HG03135 (cell line): ENCODE measurements around the gene TMEM87A.
"Not testable (repeated sequence)": the region's sequence is repeated elsewhere in the genome, so short reads cannot be mapped to it uniquely, and the experiment has no call there.

Experiments
- ATAC-seq: cut with Tn5 transposase; IDR thresholded peaks from one replicate; pipeline ENCODE4 v1.9.1; 2021; ENCODE audit warnings: mild to moderate bottlenecking, moderate library complexity; ENCODE audit not compliant: unreplicated experiment

TMEM87A gene

DNA sequence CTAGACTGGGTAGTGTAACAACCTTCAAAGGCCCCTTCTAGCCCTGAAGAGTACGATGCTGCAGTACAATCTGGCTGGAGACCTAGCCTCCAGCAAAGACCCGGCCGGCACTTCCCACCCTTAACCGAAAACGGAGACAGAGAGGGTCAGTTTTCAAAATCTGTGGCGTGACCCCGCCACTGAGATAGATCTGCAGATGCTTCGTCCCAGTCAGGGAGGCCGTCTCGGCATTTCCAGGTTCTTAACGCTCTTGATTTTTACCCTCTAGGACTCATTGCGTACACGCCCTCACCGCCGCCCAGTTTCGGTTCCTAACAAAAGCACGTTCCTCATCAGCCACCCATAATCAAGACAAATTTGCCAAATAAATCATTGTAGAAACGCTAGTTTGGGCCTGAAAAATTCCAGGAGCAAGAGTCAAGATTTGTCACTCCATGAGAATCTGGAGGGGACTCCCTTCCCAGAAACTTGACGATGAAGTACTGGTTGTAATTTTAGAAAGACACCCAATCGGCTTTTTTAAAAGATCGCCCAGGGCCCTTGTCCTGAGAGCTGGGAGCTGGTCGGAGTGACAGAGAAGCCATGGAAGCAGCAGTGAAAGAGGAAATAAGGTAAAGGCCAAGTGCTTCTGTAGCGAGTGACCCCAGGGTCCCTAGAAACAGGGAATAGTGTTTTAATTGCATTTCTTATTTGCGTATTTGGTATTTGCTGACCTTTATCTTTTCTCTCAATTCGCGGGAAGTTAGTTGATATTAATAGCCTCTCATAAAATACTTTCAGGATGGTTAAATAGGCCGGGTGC, 868 bp upstream of the TMEM87A start:
- peak; percentile 28 for ATAC-seq

- ATAC-seq, result no peak
Measured at GRCh38 chr15:42270996-42271395, 2.2 kb downstream of the TMEM87A start.

DNA sequence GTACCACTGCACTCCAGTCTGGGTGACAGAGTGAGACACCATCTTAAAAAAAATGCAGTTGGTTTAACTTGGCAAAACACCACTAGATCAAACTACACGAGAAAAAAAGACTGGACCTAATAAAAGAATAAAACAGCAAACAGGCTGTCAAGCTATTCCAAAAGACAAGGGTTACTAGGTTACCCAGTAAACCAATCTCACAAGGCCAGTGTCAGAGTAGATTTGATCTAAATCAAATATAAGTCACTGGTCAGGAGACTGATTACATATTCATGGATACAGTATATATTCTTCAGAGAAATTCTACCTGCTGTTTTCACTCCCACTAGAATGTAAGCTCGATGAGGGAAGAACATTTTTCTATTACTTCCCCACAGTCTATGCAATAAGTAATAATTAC, 2.7 kb downstream of the TMEM87A start:
- ATAC-seq, result no peak

DNA sequence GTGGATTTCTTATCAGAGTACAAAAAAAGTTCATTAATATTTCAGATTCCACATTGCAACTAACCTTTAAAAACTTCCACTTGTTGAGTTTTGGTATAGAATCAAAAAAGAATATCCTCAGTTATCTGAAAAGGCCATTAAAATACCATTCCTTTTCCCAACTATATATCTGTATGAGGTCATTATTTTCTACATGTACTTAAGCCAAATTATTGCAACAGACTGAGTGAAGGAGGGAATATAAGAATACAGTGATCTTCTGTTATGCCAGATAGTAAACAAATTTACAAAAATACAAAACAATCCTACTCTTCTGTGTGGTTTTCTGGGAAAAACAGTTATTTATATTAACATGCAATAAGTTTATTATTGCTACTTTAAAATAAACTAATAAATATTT, 5.9 kb downstream of the TMEM87A start:
- ATAC-seq, result no peak

GRCh38 chr15:42264795-42265194, 8.4 kb downstream of the TMEM87A start:
- no peak for ATAC-seq

DNA sequence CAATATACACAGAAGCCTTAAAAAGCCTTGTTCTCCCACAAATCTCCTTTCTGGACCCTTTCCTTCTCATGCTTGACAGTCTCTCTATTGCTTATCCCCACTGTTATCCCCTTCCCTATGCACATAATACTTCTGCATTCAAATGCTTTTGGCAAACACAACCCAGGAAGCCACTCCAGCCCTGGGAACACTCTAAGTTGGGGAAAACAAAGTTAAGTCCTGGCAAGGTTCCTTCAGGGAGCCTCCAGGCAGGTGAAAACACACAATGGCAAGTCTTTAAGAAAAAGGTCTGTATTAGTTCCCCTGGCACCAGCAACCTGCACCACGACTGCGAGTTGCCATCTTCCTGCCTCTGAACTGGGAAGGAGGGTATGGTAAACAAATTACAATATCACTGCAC, 19.9 kb downstream of the TMEM87A start:
- ATAC-seq, result no peak

DNA sequence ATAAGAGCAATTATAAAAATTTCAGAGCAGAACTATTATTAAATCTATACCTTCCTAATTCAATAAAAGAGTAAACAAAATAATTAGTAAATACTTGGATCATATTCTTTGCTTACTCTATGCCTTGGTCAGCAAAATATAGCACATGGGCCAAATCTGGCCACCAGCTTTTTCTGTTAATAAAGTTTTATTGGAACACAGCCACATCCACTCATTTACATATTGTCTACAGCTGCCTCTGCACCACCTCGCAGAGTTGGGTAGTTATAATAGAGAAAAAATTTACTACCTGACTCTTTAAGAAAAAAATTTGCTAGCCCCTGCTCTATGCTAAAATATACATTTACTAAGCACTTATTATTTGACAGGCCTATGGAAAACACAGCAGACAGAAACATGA, 32.4 kb downstream of the TMEM87A start:
- no peak for ATAC-seq

- ATAC-seq, result no peak
Measured at GRCh38 chr15:42239528-42240182, 33.6 kb downstream of the TMEM87A start.

- no peak for ATAC-seq
Measured at GRCh38 chr15:42233107-42233506, 40.1 kb downstream of the TMEM87A start.

- no peak for ATAC-seq
Measured at GRCh38 chr15:42232606-42233005, 40.6 kb downstream of the TMEM87A start.

DNA sequence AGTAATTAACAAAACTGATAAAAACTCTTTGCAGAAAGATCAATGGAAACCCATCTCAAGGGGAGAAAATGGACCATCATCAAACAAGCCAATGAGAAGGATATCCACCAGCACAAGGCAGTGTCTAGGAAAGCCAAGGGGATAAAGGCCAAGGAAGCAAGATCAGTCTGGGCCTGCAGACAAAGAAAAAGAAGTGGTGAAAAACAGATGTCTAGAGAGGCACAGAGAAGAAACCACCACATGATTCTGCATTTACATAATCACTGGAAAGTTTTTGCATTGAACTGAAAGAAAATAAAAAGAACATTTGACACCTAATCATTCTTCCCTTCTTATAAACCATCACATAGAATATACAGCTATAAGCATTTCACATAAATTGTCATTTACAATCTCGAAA, 42.1 kb downstream of the TMEM87A start:
- no peak for ATAC-seq

DNA sequence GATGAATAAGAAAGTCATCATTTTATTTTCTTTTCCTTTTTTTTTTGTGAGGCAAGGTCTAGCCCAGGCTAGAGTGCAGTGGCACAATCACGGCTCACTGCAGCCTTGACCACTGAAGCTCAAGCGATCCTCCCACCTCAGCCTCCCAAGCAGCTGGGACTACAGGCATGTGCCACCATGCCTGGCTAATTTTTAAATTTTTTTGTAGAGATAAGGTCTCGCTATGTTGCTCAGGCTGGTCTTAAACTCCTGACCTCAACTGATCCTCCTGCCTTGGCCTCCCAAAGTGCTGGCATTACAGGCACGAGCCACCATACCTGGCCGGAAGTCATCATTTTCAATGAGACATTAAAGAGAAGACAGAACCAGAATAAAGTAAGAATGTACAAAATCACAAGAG, 44.3 kb downstream of the TMEM87A start:
- not testable (repeated sequence) for ATAC-seq

GRCh38 chr15:42228036-42228435, 45.2 kb downstream of the TMEM87A start:
- no peak for ATAC-seq

DNA sequence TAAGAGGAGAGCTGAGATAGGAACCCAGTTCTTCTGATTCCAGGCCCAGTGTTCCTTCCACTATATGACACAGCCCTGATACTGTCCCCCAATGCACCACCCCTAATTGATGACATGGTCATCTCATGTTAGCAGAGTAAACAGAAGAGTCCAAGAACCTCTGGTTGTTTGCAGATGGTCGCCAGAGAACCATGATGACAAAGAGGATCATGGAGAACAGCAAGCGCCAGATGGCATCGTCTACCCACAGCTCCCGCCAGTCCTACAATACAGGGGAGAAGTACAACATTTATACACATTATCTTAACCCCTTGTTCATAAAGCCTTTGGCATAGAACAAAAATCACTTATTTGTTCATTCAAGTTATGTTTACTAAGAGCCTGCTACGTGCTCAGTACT, 46.6 kb downstream of the TMEM87A start:
- ATAC-seq, result no peak

GRCh38 chr15:42220216-42220615, 53.0 kb downstream of the TMEM87A start:
- ATAC-seq, result no peak

DNA sequence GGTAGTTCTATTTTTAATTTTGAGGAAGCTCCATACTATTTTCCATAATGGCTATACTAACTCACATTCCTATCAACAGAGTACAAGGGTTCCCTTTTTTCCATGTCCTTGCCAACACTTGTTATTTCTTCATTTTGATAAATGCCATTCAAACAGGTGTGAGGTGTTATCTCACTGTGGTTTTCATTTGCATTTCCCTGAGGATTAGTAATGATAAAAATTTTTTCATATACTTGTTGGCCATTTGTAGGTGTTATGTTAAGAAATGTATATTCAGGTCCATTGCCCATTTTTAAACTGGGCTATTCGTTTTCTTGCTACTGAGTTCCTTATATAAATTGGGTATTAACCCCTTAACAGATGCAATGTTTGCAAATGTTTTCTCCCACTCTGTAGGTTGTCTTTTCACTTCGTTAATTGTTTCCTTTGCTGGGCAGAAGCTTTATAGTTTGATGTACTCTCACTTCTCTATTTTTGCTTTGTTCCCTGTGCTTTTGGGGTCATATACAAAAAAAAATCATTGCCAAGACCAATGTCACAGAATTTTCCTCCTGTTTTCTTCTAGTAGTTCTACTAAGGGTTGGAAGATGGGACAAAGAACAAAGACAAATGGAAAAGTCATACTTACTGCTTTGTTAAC, 54.2 kb downstream of the TMEM87A start:
- ATAC-seq, result no peak

- ATAC-seq, result no peak
Measured at GRCh38 chr15:42217568-42217967, 55.7 kb downstream of the TMEM87A start.

GRCh38 chr15:42215913-42216829, 57.1 kb downstream of the TMEM87A start:
- ATAC-seq, result no peak

GRCh38 chr15:42214600-42214999, 58.6 kb downstream of the TMEM87A start:
- no peak for ATAC-seq

DNA sequence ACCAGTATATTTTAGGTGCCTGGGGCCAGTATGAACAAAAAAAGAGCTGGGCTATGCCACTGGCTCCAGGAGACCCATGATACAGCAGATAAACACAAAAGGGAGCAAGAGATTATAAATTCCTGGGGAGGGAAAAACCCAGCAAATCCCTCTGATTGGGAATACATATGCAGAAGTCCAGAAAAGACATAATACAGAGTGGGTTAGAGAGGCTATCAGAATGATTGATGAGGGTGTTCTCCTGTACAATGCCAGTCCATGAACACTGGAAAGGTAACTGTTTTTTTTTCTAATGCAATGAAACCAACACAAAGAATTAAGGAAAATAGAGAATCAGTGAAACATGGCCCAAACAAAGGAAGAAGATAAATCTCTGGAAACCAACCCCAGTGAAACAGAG, 59.7 kb downstream of the TMEM87A start:
- ATAC-seq, result no peak

DNA sequence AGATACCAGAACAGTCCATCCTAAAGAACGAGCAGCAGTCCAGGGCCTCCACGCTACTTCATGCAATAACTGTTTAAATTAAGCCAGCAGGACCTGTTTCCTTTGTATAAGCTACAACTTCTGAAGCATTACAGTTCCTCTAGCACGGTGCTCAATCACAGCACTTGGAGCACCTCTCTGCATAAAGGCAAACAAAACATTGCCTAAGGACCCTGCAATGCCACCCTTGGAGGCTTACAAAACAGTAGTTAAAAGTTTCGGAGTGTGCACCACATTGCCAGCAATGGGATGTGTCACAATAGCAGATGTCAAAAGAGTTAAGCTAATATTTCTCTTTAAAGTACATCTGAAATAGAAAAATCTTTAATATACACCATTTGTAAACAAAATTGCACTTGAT, 62.5 kb downstream of the TMEM87A start:
- ATAC-seq, result no peak
